ENCODE measurements around the gene ZMIZ1.
A peak's percentile ranks its signal among the peaks of the same experiment; 100 is the strongest.

ZMIZ1 gene

DNA sequence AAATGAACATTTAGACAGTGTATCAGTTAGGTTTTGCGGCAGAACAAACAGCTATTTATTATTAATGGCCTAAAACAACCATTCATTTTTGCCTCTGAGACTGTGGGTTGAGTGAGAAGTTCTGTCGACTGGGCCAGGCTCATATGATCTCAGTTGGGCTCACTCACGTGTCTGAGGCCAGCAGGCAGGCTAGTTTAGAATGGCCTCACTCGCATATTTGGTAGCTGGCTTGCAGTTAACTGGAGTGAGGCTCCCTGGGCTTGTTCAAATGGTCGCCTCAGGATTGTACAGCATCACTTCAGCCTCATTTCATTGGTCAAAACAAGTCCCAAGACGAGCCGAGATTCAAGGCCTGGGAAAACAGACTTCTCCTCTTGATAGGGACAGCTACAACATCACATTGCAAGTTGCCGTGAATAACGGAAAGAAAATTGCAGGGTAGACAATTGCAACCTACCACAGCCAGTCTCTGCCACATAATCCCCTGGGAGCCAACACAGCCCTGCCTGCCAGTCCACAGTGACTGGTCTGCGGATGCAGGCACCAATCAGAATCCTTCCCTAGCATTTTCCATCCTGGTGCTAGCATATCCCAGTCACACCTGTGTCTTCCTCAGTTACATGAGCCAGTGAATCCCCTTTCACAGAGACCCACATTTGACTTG lies 255.4 kb downstream of the ZMIZ1 start:
- TF ChIP-seq ZNF140 (tag by site-specific recombination; IDR thresholded peaks at IDR 0.05) (no peak), FEZF1 (tag by site-specific recombination; IDR thresholded peaks at IDR 0.05) (no peak), KLF9 (tag by site-specific recombination; IDR thresholded peaks at IDR 0.05; ENCODE audit: low read depth) (no peak)
- TF ChIP-seq, protein P1, sequence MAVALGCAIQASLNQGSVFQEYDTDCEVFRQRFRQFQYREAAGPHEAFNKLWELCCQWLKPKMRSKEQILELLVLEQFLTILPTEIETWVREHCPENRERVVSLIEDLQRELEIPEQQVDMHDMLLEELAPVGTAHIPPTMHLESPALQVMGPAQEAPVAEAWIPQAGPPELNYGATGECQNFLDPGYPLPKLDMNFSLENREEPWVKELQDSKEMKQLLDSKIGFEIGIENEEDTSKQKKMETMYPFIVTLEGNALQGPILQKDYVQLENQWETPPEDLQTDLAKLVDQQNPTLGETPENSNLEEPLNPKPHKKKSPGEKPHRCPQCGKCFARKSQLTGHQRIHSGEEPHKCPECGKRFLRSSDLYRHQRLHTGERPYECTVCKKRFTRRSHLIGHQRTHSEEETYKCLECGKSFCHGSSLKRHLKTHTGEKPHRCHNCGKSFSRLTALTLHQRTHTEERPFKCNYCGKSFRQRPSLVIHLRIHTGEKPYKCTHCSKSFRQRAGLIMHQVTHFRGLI (tag by site-specific recombination; IDR thresholded peaks at IDR 0.05) = peak; percentile 56; the same call in 1 of the 2 replicates
- Histone ChIP-seq H3K4me3 (ENCODE audit: low read depth, low read length) (no peak overlapping the region), H3K27ac (ENCODE audit: extremely low read depth, low read depth, low read length) (no peak overlapping the region), H3K4me1 (ENCODE audit: control insufficient read depth, insufficient read depth, low read length) (no peaks in the 10 kb centered on the region), H3K9me3 (ENCODE audit: control insufficient read depth, insufficient read depth, low read depth, low read length) (no peaks in the 10 kb centered on the region), H3K36me3 (ENCODE audit: control insufficient read depth in 2 of 2, insufficient read depth in 1 of 2, low read length in 2 of 2) (no peaks in the 10 kb centered on the region)
- ChIA-PET CTCF (interaction anchor here (0.6 to 1.6 kb wide), 2 partner anchors 8 to 20 kb away, joined by 3 to 6 read pairs; no protein-coding TSS in a partner anchor), POLR2A (no interaction called here)

DNA sequence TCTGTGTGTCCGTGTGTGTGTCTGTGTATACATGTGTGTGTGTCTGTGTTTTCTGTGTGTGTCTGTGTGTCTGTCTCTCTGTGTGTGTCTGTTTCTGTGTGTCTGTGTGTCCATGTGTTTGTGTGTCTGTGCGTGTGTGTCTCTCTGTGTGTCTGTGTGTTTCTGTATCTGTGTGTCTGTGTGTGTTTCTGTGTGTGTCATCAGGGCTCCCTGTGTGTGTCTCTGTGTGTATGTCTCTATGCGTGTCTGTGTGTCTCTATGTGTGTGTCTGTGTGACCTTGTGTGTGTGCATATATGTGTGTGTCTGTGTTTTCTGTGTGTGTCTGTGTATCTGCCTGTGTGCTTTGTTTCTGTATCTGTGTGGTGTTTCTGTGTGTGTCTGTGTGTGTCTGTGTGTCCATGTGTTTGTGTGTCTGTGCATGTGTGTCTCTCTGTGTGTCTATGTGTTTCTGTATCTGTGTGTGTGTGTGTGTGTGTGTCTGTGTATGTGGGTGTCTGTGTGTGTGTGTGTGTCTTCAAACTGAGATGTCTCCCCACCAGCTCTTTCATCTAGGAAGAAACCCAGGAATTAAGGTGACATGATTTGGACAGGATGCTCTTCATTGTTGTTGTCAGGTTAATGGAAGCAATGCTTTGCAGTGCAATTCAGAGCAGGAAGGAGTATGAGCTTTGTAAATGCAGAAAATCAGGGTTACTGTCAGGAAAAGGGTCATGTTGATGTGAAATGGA lies 257.8 kb downstream of the ZMIZ1 start:
- Histone ChIP-seq H3K4me3 (ENCODE audit: low read depth, low read length) (no peak overlapping the region), H3K4me1 (ENCODE audit: control insufficient read depth, insufficient read depth, low read length) (no peaks in the 10 kb centered on the region), H3K9me3 (ENCODE audit: control insufficient read depth, insufficient read depth, low read depth, low read length) (no peaks in the 10 kb centered on the region), H3K36me3 (ENCODE audit: control insufficient read depth in 2 of 2, insufficient read depth in 1 of 2, low read length in 2 of 2) (no peaks in the 10 kb centered on the region), H3K27ac (ENCODE audit: extremely low read depth, low read depth, low read length) (no peak overlapping the region)
- ChIA-PET POLR2A (no interaction called here), CTCF (interaction anchor here (0.7 kb wide), 1 partner anchor 18 kb away, joined by 3 read pairs; no protein-coding TSS in a partner anchor)
- peak; percentile 50; the same call in 1 of the 2 replicates for TF ChIP-seq ZNF311 (tag by site-specific recombination; IDR thresholded peaks at IDR 0.05; ENCODE audit: borderline replicate concordance)
- no peak for TF ChIP-seq ZNF501 (tag by site-specific recombination; IDR thresholded peaks at IDR 0.05)
- TF ChIP-seq ZNF37A (tag by site-specific recombination; IDR thresholded peaks at IDR 0.05) = no peak
- TF ChIP-seq, protein P2, sequence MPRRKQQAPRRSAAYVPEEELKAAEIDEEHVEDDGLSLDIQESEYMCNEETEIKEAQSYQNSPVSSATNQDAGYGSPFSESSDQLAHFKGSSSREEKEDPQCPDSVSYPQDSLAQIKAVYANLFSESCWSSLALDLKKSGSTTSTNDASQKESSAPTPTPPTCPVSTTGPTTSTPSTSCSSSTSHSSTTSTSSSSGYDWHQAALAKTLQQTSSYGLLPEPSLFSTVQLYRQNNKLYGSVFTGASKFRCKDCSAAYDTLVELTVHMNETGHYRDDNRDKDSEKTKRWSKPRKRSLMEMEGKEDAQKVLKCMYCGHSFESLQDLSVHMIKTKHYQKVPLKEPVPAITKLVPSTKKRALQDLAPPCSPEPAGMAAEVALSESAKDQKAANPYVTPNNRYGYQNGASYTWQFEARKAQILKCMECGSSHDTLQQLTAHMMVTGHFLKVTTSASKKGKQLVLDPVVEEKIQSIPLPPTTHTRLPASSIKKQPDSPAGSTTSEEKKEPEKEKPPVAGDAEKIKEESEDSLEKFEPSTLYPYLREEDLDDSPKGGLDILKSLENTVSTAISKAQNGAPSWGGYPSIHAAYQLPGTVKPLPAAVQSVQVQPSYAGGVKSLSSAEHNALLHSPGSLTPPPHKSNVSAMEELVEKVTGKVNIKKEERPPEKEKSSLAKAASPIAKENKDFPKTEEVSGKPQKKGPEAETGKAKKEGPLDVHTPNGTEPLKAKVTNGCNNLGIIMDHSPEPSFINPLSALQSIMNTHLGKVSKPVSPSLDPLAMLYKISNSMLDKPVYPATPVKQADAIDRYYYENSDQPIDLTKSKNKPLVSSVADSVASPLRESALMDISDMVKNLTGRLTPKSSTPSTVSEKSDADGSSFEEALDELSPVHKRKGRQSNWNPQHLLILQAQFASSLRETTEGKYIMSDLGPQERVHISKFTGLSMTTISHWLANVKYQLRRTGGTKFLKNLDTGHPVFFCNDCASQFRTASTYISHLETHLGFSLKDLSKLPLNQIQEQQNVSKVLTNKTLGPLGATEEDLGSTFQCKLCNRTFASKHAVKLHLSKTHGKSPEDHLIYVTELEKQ (tag by site-specific recombination; IDR thresholded peaks at IDR 0.05; ENCODE audit: borderline replicate concordance) = no peak
- no peak for TF ChIP-seq SP3 (tag by site-specific recombination; IDR thresholded peaks at IDR 0.05)
- 0 out of 2 replicates have a peak, but pooled peaks have one; percentile 38 for TF ChIP-seq ZNF670 (tag by site-specific recombination; IDR thresholded peaks at IDR 0.05; ENCODE audit: low read depth)
- TF ChIP-seq ZFHX2 (tag by site-specific recombination; conservative IDR thresholded peaks at IDR 0.05) = no peak
- no peak for TF ChIP-seq BCL11B (tag by site-specific recombination; IDR thresholded peaks at IDR 0.05; ENCODE audit: low read depth)
- TF ChIP-seq ZNF112 (tag by site-specific recombination; IDR thresholded peaks at IDR 0.05) = no peak
- TF ChIP-seq GFI1B (tag by site-specific recombination; IDR thresholded peaks at IDR 0.05) = no peak
- no peak for TF ChIP-seq ZNF558 (tag by site-specific recombination; IDR thresholded peaks at IDR 0.05)
- TF ChIP-seq GLIS2 (tag by site-specific recombination; IDR thresholded peaks at IDR 0.05) = no peak
- TF ChIP-seq, protein P3, sequence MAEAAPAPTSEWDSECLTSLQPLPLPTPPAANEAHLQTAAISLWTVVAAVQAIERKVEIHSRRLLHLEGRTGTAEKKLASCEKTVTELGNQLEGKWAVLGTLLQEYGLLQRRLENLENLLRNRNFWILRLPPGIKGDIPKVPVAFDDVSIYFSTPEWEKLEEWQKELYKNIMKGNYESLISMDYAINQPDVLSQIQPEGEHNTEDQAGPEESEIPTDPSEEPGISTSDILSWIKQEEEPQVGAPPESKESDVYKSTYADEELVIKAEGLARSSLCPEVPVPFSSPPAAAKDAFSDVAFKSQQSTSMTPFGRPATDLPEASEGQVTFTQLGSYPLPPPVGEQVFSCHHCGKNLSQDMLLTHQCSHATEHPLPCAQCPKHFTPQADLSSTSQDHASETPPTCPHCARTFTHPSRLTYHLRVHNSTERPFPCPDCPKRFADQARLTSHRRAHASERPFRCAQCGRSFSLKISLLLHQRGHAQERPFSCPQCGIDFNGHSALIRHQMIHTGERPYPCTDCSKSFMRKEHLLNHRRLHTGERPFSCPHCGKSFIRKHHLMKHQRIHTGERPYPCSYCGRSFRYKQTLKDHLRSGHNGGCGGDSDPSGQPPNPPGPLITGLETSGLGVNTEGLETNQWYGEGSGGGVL (tag by site-specific recombination; IDR thresholded peaks at IDR 0.05) = peak; percentile 12; the same call in 1 of the 2 replicates
- TF ChIP-seq ZNF350 (tag by site-specific recombination; IDR thresholded peaks at IDR 0.05) = no peak
- no peak for TF ChIP-seq ZNF843 (tag by site-specific recombination; IDR thresholded peaks at IDR 0.05)
- TF ChIP-seq ZNF510 (tag by site-specific recombination; IDR thresholded peaks at IDR 0.05; ENCODE audit: insufficient replicate concordance) = no peak
- no peak for TF ChIP-seq ZNF530 (tag by site-specific recombination; IDR thresholded peaks at IDR 0.05; ENCODE audit: low read depth)
- TF ChIP-seq, protein P4, sequence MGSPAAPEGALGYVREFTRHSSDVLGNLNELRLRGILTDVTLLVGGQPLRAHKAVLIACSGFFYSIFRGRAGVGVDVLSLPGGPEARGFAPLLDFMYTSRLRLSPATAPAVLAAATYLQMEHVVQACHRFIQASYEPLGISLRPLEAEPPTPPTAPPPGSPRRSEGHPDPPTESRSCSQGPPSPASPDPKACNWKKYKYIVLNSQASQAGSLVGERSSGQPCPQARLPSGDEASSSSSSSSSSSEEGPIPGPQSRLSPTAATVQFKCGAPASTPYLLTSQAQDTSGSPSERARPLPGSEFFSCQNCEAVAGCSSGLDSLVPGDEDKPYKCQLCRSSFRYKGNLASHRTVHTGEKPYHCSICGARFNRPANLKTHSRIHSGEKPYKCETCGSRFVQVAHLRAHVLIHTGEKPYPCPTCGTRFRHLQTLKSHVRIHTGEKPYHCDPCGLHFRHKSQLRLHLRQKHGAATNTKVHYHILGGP (tag by site-specific recombination; IDR thresholded peaks at IDR 0.05) = peak; percentile 10; the same call in 1 of the 2 replicates
- TF ChIP-seq ZNF747 (tag by site-specific recombination; IDR thresholded peaks at IDR 0.05) = no peak
- TF ChIP-seq, protein P5, sequence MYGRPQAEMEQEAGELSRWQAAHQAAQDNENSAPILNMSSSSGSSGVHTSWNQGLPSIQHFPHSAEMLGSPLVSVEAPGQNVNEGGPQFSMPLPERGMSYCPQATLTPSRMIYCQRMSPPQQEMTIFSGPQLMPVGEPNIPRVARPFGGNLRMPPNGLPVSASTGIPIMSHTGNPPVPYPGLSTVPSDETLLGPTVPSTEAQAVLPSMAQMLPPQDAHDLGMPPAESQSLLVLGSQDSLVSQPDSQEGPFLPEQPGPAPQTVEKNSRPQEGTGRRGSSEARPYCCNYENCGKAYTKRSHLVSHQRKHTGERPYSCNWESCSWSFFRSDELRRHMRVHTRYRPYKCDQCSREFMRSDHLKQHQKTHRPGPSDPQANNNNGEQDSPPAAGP (tag by site-specific recombination; IDR thresholded peaks at IDR 0.05) = no peak

Measured in HEK293 (cell line).